ENCODE data around the gene PRDM2.

Gene PRDM2

GRCh38 chr1:13749543-13750341, 49.8 kb downstream of the PRDM2 start:
- no peak overlapping the region for H2AFZ ChIP-seq (ENCODE audit: low read length)
- H3K27me3 ChIP-seq (ENCODE audit: insufficient read depth, low read length) = no peaks in the 10 kb centered on the region
- peaks cover 9% of the 10 kb centered on the region for H4K20me1 ChIP-seq (ENCODE audit: insufficient read depth, low read length)
- peaks cover 47% of the 10 kb centered on the region for H3K36me3 ChIP-seq (ENCODE audit: insufficient read depth, low read length)
- H3F3A ChIP-seq (ENCODE audit: insufficient read depth, low read length) = no peaks in the 10 kb centered on the region
- TF ChIP-seq CTCF (IDR thresholded peaks at IDR 0.05; ENCODE audit: low read length) (no peak), EZH2 (IDR thresholded peaks at IDR 0.05; ENCODE audit: borderline replicate concordance, low read length) (no peak)
- H3K79me2 ChIP-seq (ENCODE audit: insufficient read depth, low read length) = peaks cover 65% of the 10 kb centered on the region
- H3K9me2 ChIP-seq (ENCODE audit: low read depth, low read length) = no peaks in the 10 kb centered on the region
- peaks cover 69% of the 10 kb centered on the region for H3K4me1 ChIP-seq (ENCODE audit: insufficient read depth, low read length, severe bottlenecking)
- peak overlapping the region; percentile 89 for H3K4me3 ChIP-seq (ENCODE audit: low read depth, low read length, poor library complexity, severe bottlenecking)
- H3K27ac ChIP-seq (ENCODE audit: low read depth, low read length, poor library complexity, severe bottlenecking) = peak overlapping the region; percentile 59
- peak overlapping the region; percentile 85 for H3K9ac ChIP-seq (ENCODE audit: low read length)
- H3K4me2 ChIP-seq (ENCODE audit: low read length) = peak overlapping the region; percentile 94
- no peaks in the 10 kb centered on the region for H3K9me3 ChIP-seq (ENCODE audit: low read length)

- Histone ChIP-seq H4K20me1 (ENCODE audit: insufficient read depth, low read length) (peaks cover 9% of the 10 kb centered on the region), H3K9me2 (ENCODE audit: low read depth, low read length) (no peaks in the 10 kb centered on the region), H3K4me1 (ENCODE audit: insufficient read depth, low read length, severe bottlenecking) (peaks cover 85% of the 10 kb centered on the region), H3F3A (ENCODE audit: insufficient read depth, low read length) (no peaks in the 10 kb centered on the region), H3K79me2 (ENCODE audit: insufficient read depth, low read length) (peaks cover 81% of the 10 kb centered on the region), H3K4me2 (ENCODE audit: low read length) (peak overlapping the region; percentile 94), H3K4me3 (ENCODE audit: low read depth, low read length, poor library complexity, severe bottlenecking) (peak overlapping the region; percentile 89), H2AFZ (ENCODE audit: low read length) (no peak overlapping the region), H3K9me3 (ENCODE audit: low read length) (no peaks in the 10 kb centered on the region), H3K36me3 (ENCODE audit: insufficient read depth, low read length) (peaks cover 54% of the 10 kb centered on the region), H3K9ac (ENCODE audit: low read length) (peak overlapping the region; percentile 85), H3K27ac (ENCODE audit: low read depth, low read length, poor library complexity, severe bottlenecking) (peak overlapping the region; percentile 59), H3K27me3 (ENCODE audit: insufficient read depth, low read length) (no peaks in the 10 kb centered on the region)
- TF ChIP-seq EZH2 (IDR thresholded peaks at IDR 0.05; ENCODE audit: borderline replicate concordance, low read length) (no peak), CTCF (IDR thresholded peaks at IDR 0.05; ENCODE audit: low read length) (no peak)
Observed at GRCh38 chr1:13751458-13751871, 51.5 kb downstream of the PRDM2 start.

- peaks cover 60% of the 10 kb centered on the region for H3K36me3 ChIP-seq (ENCODE audit: insufficient read depth, low read length)
- H3K9me3 ChIP-seq (ENCODE audit: low read length) = no peaks in the 10 kb centered on the region
- TF ChIP-seq EZH2 (IDR thresholded peaks at IDR 0.05; ENCODE audit: borderline replicate concordance, low read length) (no peak), CTCF (IDR thresholded peaks at IDR 0.05; ENCODE audit: low read length) (no peak)
- H3K27ac ChIP-seq (ENCODE audit: low read depth, low read length, poor library complexity, severe bottlenecking) = no peak overlapping the region
- H3K4me2 ChIP-seq (ENCODE audit: low read length) = peak overlapping the region; percentile 94
- peaks cover 87% of the 10 kb centered on the region for H3K79me2 ChIP-seq (ENCODE audit: insufficient read depth, low read length)
- no peaks in the 10 kb centered on the region for H3F3A ChIP-seq (ENCODE audit: insufficient read depth, low read length)
- H3K4me1 ChIP-seq (ENCODE audit: insufficient read depth, low read length, severe bottlenecking) = peaks cover 85% of the 10 kb centered on the region
- H3K9me2 ChIP-seq (ENCODE audit: low read depth, low read length) = no peaks in the 10 kb centered on the region
- H3K27me3 ChIP-seq (ENCODE audit: insufficient read depth, low read length) = no peaks in the 10 kb centered on the region
- H3K9ac ChIP-seq (ENCODE audit: low read length) = no peak overlapping the region; the same call in 1 of the 2 replicates
- H3K4me3 ChIP-seq (ENCODE audit: low read depth, low read length, poor library complexity, severe bottlenecking) = peak overlapping the region; percentile 89
- no peak overlapping the region for H2AFZ ChIP-seq (ENCODE audit: low read length)
- H4K20me1 ChIP-seq (ENCODE audit: insufficient read depth, low read length) = peaks cover 9% of the 10 kb centered on the region
Observed at GRCh38 chr1:13751985-13752384, 52.0 kb downstream of the PRDM2 start.

All from OCI-LY1 (cell line).